Hepatocyte (in vitro differentiated cells): ENCODE measurements around the gene CACNG6. TPM values are rescaled to one million over a fixed set of nuclear protein-coding genes. Genes with fewer than 3 reads are reported as not detected.

ENCODE experiments used
- DNase-seq: peaks from one replicate; pipeline ENCODE4 v3.0.0-alpha.2; 2016; ENCODE audit warnings: low spot score
- H2AFZ ChIP-seq: fragments of 200-600 bp; sonication (generic); 2 replicates; pipeline ENCODE4 v1.6.0; 2016; ENCODE audit warnings: antibody characterized with exemption, mild to moderate bottlenecking
- H3K27ac ChIP-seq: fragments of 200-600 bp; sonication (generic); 2 replicates; pipeline ENCODE4 v1.5.1; 2016; ENCODE audit warnings: mild to moderate bottlenecking
- H3K27me3 ChIP-seq: fragments of 200-600 bp; sonication (generic); 2 replicates; pipeline ENCODE4 v1.6.1; 2016
- H3K36me3 ChIP-seq: fragments of 200-600 bp; sonication (generic); replicated peaks from 2 replicates; pipeline ENCODE4 v1.5.1; 2016; ENCODE audit warnings: low read depth; ENCODE audit not compliant: insufficient read depth
- H3K4me1 ChIP-seq: fragments of 200-600 bp; sonication (generic); 2 replicates; pipeline ENCODE4 v1.5.1; 2016; ENCODE audit warnings: mild to moderate bottlenecking, moderate library complexity; ENCODE audit not compliant: insufficient read depth
- H3K4me2 ChIP-seq: fragments of 200-600 bp; sonication (generic); 2 replicates; pipeline ENCODE4 v1.6.0; 2016
- H3K4me3 ChIP-seq: fragments of 200-600 bp; sonication (generic); 2 replicates; pipeline ENCODE4 v1.5.1; 2016; ENCODE audit warnings: mild to moderate bottlenecking
- H3K79me2 ChIP-seq: fragments of 200-600 bp; sonication (generic); 2 replicates; pipeline ENCODE4 v1.6.0; 2017; ENCODE audit warnings: mild to moderate bottlenecking
- H3K9me2 ChIP-seq: fragments of 200-600 bp; sonication (generic); replicated peaks from 2 replicates; pipeline ENCODE4 v1.6.0; 2017; ENCODE audit warnings: mild to moderate bottlenecking; ENCODE audit not compliant: insufficient read depth
- H3K9me3 ChIP-seq: fragments of 200-600 bp; sonication (generic); 2 replicates; pipeline ENCODE4 v1.5.1; 2016; ENCODE audit warnings: low read depth, mild to moderate bottlenecking
- H4K20me1 ChIP-seq: fragments of 200-600 bp; sonication (generic); 2 replicates; pipeline ENCODE4 v1.6.0; 2016; ENCODE audit warnings: mild to moderate bottlenecking; ENCODE audit not compliant: insufficient read depth, poor library complexity, severe bottlenecking
- CTCF ChIP-seq: fragments of 200-600 bp; sonication (generic); IDR thresholded peaks from 2 replicates; pipeline ENCODE4 v1.5.1; 2016; ENCODE audit warnings: antibody characterized with exemption, mild to moderate bottlenecking; ENCODE audit not compliant: poor library complexity
- EZH2 ChIP-seq: fragments of 200-600 bp; sonication (generic); IDR thresholded peaks from 2 replicates; pipeline ENCODE4 v1.6.1; 2016; ENCODE audit warnings: antibody characterized with exemption, mild to moderate bottlenecking, borderline replicate concordance
- EZH2phosphoT487 ChIP-seq: fragments of 200-600 bp; sonication (generic); IDR thresholded peaks from one replicate; pipeline ENCODE4 v1.6.1; 2018; ENCODE audit warnings: antibody characterized with exemption, mild to moderate bottlenecking, low read depth, moderate library complexity; ENCODE audit not compliant: unreplicated experiment, severe bottlenecking
- WGBS: methylation state at CpG from one replicate; pipeline ENCODE4 v1.1.6; 2016; ENCODE audit warnings: low lambda C conversion rate; ENCODE audit errors: missing lambda C conversion rate; 5-methylcytosine and 5-hydroxymethylcytosine counted together
- polyA plus RNA-seq: library from polyadenylated mRNA; unstranded; fragments of >200 nt; fragmentation: Nextera tagmentation; extraction: Ambion mirVana; gene quantifications from 2 replicates; pipeline ENCODE4 v1.2.1, GENCODE V29; 2016
- total RNA-seq: library from RNA; depleted of rRNA; stranded (reverse); fragments of >200 nt; gene quantifications from 2 replicates; pipeline ENCODE4 v1.2.3, GENCODE V29; 2014

The CACNG6 gene
- total and polyA plus RNA-seq, 2 experiments from 2014 or later: 0.23 TPM; not detected in 1

GRCh38 chr19:53999694-54000093 lies 8.3 kb downstream of the CACNG6 start:
- Histone ChIP-seq H3K9me2 (no peaks in the 10 kb centered on the region), H3K36me3 (no peaks in the 10 kb centered on the region), H3K9me3 (no peaks in the 10 kb centered on the region), H2AFZ (no peak overlapping the region), H3K27ac (no peak overlapping the region), H3K4me2 (no peak overlapping the region), H3K4me3 (no peak overlapping the region), H3K27me3 (peaks cover 23% of the 10 kb centered on the region), H4K20me1 (no peaks in the 10 kb centered on the region), H3K4me1 (no peaks in the 10 kb centered on the region), H3K79me2 (no peaks in the 10 kb centered on the region)
- 84% methylated on average over 5 of the region's 5 CpGs for WGBS
- no peak for DNase-seq
- TF ChIP-seq CTCF (no peak), EZH2 (no peak), EZH2phosphoT487 (no peak)

GRCh38 chr19:54001496-54001895 lies 10.1 kb downstream of the CACNG6 start:
- H3K27me3 ChIP-seq: peaks cover 23% of the 10 kb centered on the region
- WGBS: 93% methylated on average over 2 of the region's 2 CpGs

DNA sequence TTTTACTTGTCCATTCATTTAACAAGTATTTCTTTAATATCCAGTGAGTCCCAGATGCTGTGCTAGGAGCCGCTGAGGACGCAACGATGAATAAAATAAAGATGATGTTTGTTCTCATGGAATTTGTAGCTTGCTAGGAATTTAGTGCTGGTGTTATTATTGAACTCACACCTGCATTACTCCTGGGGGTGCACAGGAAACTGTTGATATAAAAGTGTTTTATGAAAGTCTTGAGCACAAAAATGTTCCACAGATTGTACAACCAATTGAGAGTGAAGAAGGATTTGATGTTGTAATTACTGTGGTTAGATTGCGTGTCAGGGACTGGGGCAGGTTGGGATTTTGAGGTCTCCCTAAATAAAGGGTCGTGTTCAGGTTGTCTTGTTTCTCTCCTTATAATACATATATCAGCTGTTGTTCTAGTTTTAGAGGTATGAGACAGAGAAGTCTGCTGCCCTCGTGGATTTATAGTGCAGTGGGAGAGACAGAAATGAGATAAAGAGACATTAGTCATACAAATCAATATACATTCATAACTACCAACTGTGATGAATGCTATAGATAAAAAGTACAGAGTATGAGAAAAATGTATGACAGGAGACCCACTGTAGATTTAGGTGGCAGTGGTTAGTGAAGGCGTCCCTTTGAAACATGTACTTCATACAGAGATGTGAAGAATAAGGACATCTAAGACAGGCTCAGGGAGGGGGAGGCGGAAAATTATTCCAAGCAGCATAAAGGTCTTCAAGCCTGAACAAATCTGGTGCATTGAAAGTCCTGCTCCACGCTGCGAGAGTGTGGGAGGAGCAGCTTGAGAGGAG lies 11.3 kb downstream of the CACNG6 start:
- 87% methylated on average over 10 of the region's 10 CpGs for WGBS
- no peak overlapping the region for H2AFZ ChIP-seq

More at GRCh38 chr19:54001496-54001895, 10.1 kb downstream of the CACNG6 start:
- H4K20me1 ChIP-seq: no peaks in the 10 kb centered on the region
- H3K4me2 ChIP-seq: no peak overlapping the region
- no peaks in the 10 kb centered on the region for H3K36me3 ChIP-seq
- no peak for TF ChIP-seq CTCF
- no peak for TF ChIP-seq EZH2
- no peak for TF ChIP-seq EZH2phosphoT487
- no peak for DNase-seq
- H3K79me2 ChIP-seq: no peaks in the 10 kb centered on the region
- H2AFZ ChIP-seq: no peak overlapping the region
- H3K4me3 ChIP-seq: no peak overlapping the region
- no peaks in the 10 kb centered on the region for H3K4me1 ChIP-seq
- no peaks in the 10 kb centered on the region for H3K9me2 ChIP-seq
- no peaks in the 10 kb centered on the region for H3K9me3 ChIP-seq
- H3K27ac ChIP-seq: no peak overlapping the region

More for the DNA sequence above, 11.3 kb downstream of the CACNG6 start:
- H3K27ac ChIP-seq: no peak overlapping the region
- H3K9me2 ChIP-seq: no peaks in the 10 kb centered on the region
- H3K4me1 ChIP-seq: no peaks in the 10 kb centered on the region
- no peaks in the 10 kb centered on the region for H3K79me2 ChIP-seq
- no peak for DNase-seq
- H3K4me3 ChIP-seq: no peak overlapping the region
- no peak overlapping the region for H3K4me2 ChIP-seq
- TF ChIP-seq CTCF (no peak), EZH2 (no peak), EZH2phosphoT487 (no peak)
- no peaks in the 10 kb centered on the region for H3K9me3 ChIP-seq
- no peaks in the 10 kb centered on the region for H4K20me1 ChIP-seq
- H3K27me3 ChIP-seq: peaks cover 17% of the 10 kb centered on the region
- no peaks in the 10 kb centered on the region for H3K36me3 ChIP-seq
